LNCAP (cell line): ENCODE data around the gene PAFAH1B1.

ENCODE experiments used
- TF ChIP-seq, protein P1 (sequence below): fragments of 450-650 bp; IDR thresholded peaks from 2 replicates; pipeline ENCODE4 v1.5.1; 2017; ENCODE audit warnings: mild to moderate bottlenecking

The PAFAH1B1 gene

DNA sequence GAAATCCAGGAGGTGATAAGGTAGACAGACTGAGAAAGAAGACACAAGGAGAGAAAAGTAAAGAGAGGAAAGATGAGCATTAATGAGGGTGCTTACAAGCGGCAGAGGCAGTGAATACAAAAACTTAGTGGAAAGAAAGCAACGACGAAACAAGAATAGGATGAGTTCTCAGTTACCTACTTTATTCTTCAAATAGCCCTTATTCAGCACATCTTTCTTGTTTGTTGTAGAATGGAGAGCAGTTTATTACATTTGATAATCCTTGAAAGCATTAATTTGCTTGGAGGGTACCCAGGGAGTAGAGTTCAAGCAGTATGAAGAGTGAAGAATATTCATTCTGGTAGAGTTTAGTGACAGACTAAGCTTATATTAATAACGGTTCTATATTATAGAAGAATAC, 22.4 kb downstream of the PAFAH1B1 start:
- TF ChIP-seq, protein P1, sequence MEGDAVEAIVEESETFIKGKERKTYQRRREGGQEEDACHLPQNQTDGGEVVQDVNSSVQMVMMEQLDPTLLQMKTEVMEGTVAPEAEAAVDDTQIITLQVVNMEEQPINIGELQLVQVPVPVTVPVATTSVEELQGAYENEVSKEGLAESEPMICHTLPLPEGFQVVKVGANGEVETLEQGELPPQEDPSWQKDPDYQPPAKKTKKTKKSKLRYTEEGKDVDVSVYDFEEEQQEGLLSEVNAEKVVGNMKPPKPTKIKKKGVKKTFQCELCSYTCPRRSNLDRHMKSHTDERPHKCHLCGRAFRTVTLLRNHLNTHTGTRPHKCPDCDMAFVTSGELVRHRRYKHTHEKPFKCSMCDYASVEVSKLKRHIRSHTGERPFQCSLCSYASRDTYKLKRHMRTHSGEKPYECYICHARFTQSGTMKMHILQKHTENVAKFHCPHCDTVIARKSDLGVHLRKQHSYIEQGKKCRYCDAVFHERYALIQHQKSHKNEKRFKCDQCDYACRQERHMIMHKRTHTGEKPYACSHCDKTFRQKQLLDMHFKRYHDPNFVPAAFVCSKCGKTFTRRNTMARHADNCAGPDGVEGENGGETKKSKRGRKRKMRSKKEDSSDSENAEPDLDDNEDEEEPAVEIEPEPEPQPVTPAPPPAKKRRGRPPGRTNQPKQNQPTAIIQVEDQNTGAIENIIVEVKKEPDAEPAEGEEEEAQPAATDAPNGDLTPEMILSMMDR, result no peak

DNA sequence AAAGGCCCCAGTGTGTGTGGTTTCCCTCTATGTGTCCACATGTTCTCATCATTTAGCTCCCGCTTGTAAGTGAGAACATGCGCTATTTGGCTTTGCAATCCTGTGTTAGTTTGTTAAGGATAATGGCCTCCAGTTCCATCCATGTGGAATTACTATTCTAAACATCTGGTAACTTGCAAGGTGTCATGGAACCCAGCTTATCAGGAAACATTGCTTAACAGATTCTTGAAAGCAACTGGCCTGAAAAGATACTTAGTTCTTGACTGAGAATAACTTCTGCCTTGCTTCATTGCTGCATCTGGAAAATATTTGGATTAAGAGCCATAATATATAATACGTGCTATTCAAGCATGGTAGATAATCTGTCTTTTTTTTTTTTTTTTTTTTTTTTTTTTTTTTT, 27.8 kb downstream of the PAFAH1B1 start:
- TF ChIP-seq, protein P1, result no peak

DNA sequence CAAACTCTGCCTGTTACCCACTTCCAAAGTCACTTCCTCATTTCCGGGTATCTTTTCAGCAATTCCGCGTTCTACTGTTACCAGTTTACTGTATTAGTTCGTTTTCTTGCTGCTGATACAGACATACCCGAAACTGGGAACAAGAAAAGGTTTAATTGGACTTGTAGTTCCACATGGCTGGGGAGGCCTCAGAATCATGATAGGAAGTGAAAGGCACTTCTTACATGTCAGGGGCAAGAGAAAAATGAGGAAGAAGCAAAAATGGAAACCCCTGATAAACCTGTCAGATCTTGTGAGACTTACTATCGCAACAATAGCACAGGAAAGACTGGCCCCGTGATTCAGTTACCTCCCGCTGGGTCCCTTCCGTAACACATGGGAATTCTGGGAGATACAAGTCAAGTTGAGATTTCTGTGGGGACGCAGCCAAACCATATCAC, 30.9 kb downstream of the PAFAH1B1 start:
- TF ChIP-seq, protein P1, result no peak

DNA sequence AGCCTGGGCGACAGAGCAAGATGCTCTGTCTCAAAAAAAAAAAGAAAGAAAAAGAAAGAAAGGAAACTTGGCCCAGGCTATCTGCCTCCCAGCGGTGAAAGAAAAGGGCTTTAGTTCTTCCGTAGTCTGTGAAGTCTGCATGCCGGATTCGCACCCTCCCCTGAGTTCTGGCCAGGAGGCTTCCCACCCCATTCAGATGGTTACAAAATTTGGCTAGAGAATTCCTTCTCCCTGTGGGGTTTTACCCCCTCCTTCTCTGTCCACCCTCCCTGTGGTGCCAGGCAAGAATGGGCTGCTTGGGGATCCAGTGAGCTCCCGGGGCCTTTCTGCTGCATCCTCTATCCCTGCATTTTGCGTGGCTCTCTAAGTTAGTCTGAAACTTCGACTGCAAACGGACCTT, 37.8 kb downstream of the PAFAH1B1 start:
- TF ChIP-seq, protein P1, result no peak

DNA sequence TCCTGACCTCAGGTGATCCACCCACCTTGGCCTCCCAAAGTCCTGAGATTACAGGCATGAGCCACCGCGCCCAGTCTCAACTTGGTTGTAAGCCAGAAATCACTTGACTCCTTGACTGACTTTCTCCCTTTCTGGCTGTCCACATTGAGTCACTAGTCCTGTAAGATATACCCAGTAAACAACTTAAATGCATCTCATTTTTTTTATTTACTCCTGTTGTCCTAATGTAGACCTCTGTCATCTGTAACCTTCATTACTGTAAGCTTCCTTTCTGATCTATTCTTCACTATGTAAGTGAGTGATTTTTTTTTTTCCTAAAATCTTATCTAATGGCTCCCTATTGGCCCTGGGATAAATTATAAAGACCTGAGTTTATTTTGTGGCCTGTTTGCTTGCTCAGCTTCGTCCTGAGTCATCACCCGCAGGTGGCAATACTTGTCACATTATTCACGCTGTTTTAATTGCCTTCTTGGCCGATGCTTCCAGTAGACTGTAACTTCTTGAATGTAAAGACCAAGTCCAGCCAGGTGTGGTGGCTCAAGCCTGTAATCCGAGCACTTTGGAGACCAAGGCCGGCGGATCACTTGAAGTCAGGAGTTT, 41.0 kb downstream of the PAFAH1B1 start:
- TF ChIP-seq, protein P1, result no peak

DNA sequence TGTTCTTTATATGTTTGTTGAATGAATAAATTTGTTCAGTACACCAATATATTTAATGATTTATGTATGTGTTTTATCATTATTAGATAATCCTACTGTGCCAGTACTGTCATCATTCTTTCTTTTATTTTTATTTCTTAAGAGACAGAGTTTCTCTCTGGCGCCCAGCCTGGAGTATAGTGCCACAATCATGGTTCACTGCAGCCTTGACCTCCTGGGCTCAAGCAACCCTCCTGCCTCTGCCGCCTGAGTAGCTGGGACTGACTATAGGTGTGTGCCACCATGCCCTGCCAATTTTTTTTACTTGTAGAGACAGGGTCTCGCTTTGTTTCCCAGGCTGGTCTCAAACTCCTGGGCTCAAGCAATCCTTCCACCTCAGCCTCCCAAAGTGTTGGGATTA, 41.8 kb downstream of the PAFAH1B1 start:
- TF ChIP-seq, protein P1, result no peak

DNA sequence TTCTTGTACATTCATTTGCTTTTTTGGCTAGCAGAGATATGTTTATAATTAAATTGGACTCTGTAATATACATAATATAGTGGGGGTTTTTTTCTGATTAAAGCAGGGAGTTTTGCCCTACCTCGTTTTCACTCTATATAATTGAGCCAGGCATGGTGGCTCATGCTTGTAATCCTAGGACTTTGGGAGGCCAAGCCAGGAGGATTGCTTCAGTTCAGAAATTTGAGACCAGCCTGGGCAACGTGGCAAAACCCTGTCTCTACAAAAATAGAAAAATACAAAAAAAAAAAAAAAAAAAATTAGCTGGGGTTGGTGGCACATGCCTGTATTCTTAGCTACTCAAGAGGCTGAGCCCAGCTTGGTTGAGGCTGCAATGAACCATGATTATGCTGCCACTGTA, 42.2 kb downstream of the PAFAH1B1 start:
- TF ChIP-seq, protein P1, result no peak
